B cell (primary cell): Measurements from ENCODE around the gene ZFP64. TPM values are rescaled to one million over a fixed set of nuclear protein-coding genes. Genes with fewer than 3 reads are reported as not detected.

Experiments used
- ATAC-seq: fragments of 200-7000 bp; cut with Tn5 transposase; one replicate; pipeline ENCODE4 v1.10.0; 2021; ENCODE audit warnings: low read depth, mild to moderate bottlenecking, moderate number of reproducible peaks, moderate library complexity
- CTCF ChIA-PET: fragments of 350-600 bp; sonication (Branson Sonifier 250); formaldehyde crosslinking; loops from one replicate; lab custom pipeline; 2021; ENCODE audit warnings: antibody characterized with exemption, inconsistent platforms; lab: Charles Lee
- POLR2A ChIA-PET: fragments of 350-600 bp; sonication (Branson Sonifier 250); formaldehyde crosslinking; loops from one replicate; lab custom pipeline; 2021; ENCODE audit warnings: antibody characterized with exemption; lab: Charles Lee
- DNase-seq: peaks from one replicate; pipeline ENCODE4 v3.0.0; 2013
- H2AFZ ChIP-seq: 2 replicates; pipeline ENCODE4 v1.6.1; 2012; ENCODE audit warnings: mild to moderate bottlenecking, low read depth, low read length; ENCODE audit not compliant: insufficient read depth, poor library complexity, severe bottlenecking
- H3K27ac ChIP-seq, 2 donors: 1 replicate in 1 of 2; 2 replicates in 1 of 2; pipeline ENCODE4 v1.5.1; 2012 to 2013; ENCODE audit warnings: low read length in 2 of 2, mild to moderate bottlenecking in 2 of 2, moderate library complexity in 1 of 2
- H3K27me3 ChIP-seq, 4 experiments: fragments of 200-600 bp in 1 of 4; sonication (generic) in 1 of 4; replicated peaks in 1 of 4; 1 replicate in 2 of 4; 2 replicates in 2 of 4; pipeline versions ENCODE4 v1.6.1 to v1.7.0; 2013 to 2016; ENCODE audit warnings: low read length in 3 of 4, mild to moderate bottlenecking in 2 of 4, mixed read lengths in 1 of 4, moderate library complexity in 1 of 4; ENCODE audit not compliant: insufficient read depth in 4 of 4, control insufficient read depth in 3 of 4; ENCODE audit errors: control extremely low read depth in 1 of 4
- H3K36me3 ChIP-seq, 2 experiments: replicated peaks in 1 of 2; 1 replicate in 1 of 2; 2 replicates in 1 of 2; pipeline versions ENCODE4 v1.6.1 to v1.7.1; 2013; ENCODE audit warnings: low read length in 1 of 2; ENCODE audit not compliant: insufficient read depth in 2 of 2, control insufficient read depth in 1 of 2; ENCODE audit errors: control extremely low read depth in 1 of 2, extremely low read depth in 1 of 2
- H3K4me1 ChIP-seq, 2 donors: fragments of 200-600 bp in 1 of 2; sonication (generic) in 1 of 2; 1 replicate in 1 of 2; 2 replicates in 1 of 2; pipeline versions ENCODE4 v1.5.1 to v1.6.1; 2013 to 2017; ENCODE audit warnings: low read length in 2 of 2; ENCODE audit not compliant: control insufficient read depth in 2 of 2, insufficient read depth in 2 of 2
- H3K4me2 ChIP-seq: replicated peaks from 2 replicates; pipeline ENCODE3; 2012; ENCODE audit warnings: mild to moderate bottlenecking, low read depth, low read length; ENCODE audit not compliant: poor library complexity, severe bottlenecking
- H3K4me3 ChIP-seq, 5 experiments: fragments of 200-600 bp in 1 of 5; sonication (generic) in 1 of 5; 1 replicate in 3 of 5; 2 replicates in 2 of 5; pipeline versions ENCODE4 v1.5.1 to v1.7.0; 2011 to 2016; ENCODE audit warnings: low read length in 4 of 5, mild to moderate bottlenecking in 4 of 5, low read depth in 2 of 5, control low read depth in 1 of 5, moderate library complexity in 1 of 5; ENCODE audit not compliant: insufficient read depth in 1 of 5; ENCODE audit errors: control extremely low read depth in 1 of 5, extremely low read depth in 1 of 5
- H3K79me2 ChIP-seq: fragments of 200-600 bp; sonication (generic); one replicate; pipeline ENCODE4 v1.6.0; 2016; ENCODE audit warnings: low read length; ENCODE audit not compliant: control insufficient read depth, insufficient read depth
- H3K9ac ChIP-seq: fragments of 200-600 bp; sonication (generic); 2 replicates; pipeline ENCODE4 v1.6.1; 2017; ENCODE audit warnings: mild to moderate bottlenecking, low read length, moderate library complexity
- H3K9me3 ChIP-seq, 3 donors: one replicate each; pipeline versions ENCODE4 v1.6.1 to v1.7.1; 2013; ENCODE audit warnings: low read length in 2 of 3; ENCODE audit not compliant: control insufficient read depth in 2 of 3, insufficient read depth in 1 of 3; ENCODE audit errors: control extremely low read depth in 1 of 3
- H4K20me1 ChIP-seq: 2 replicates; pipeline ENCODE4 v1.6.0; 2012; ENCODE audit warnings: mild to moderate bottlenecking, low read length; ENCODE audit not compliant: insufficient read depth, control insufficient read depth, poor library complexity, severe bottlenecking
- H3K27ac Mint-ChIP-seq: one replicate; pipeline ENCODE4 v1.8.0; 2021; ENCODE audit warnings: mixed read lengths
- H3K27me3 Mint-ChIP-seq: one replicate; pipeline ENCODE4 v1.8.0; 2021; ENCODE audit warnings: mixed read lengths
- H3K4me1 Mint-ChIP-seq: one replicate; pipeline ENCODE4 v1.8.0; 2021; ENCODE audit warnings: mixed read lengths
- H3K4me3 Mint-ChIP-seq: one replicate; pipeline ENCODE4 v1.8.0; 2021; ENCODE audit warnings: mixed read lengths
- H3K9me3 Mint-ChIP-seq: one replicate; pipeline ENCODE4 v1.8.0; 2022; ENCODE audit warnings: mixed read lengths; ENCODE audit not compliant: insufficient read depth
- CTCF ChIP-seq: fragments of 200-600 bp; IDR thresholded peaks from one replicate; pipeline ENCODE4 v1.8.0; 2022; ENCODE audit warnings: antibody characterized with exemption, mild to moderate bottlenecking
- EZH2 ChIP-seq: IDR thresholded peaks from 2 replicates; pipeline ENCODE4 v1.6.1; 2012; ENCODE audit warnings: borderline replicate concordance, low read depth, mild to moderate bottlenecking, moderate library complexity, low read length; ENCODE audit not compliant: insufficient read depth, poor library complexity, severe bottlenecking
- WGBS: methylation state at CpG from one replicate; pipeline ENCODE4 v1.1.5; 2013; ENCODE audit warnings: missing lambda C conversion rate; ENCODE audit not compliant: insufficient coverage; 5-methylcytosine and 5-hydroxymethylcytosine counted together
- intact Hi-C: fragments of 100-400 bp; cut with micrococcal nuclease; formaldehyde crosslinking; loops from one replicate; pipeline ENCODE4 v1.10.0; 2022
- polyA plus RNA-seq: library from polyadenylated mRNA; depleted of rRNA; stranded (reverse); fragments of >200 nt; gene quantifications from 2 replicates; pipeline ENCODE4 v1.2.3, GENCODE V29; 2012
- total RNA-seq, 2 donors: library from RNA; stranded (reverse); fragments of 120-200 nt in 1 of 2; gene quantifications; 1 replicate in 1 of 2; 2 replicates in 1 of 2; pipeline versions ENCODE4 v1.2.3 to v1.2.4, GENCODE V29; 2013 to 2022

ZFP64 gene
- total and polyA plus RNA-seq, 2 donors (not counting 1 experiment from before 2014, with no cell fraction given): 14.2 to 15.1 TPM

- peak overlapping the region; percentile 26 for H3K4me3 Mint-ChIP-seq
- peaks cover 4 to 12% of the 10 kb centered on the region in 2 experiments for H3K36me3 ChIP-seq
- no peak overlapping the region for H3K9ac ChIP-seq
These were observed 11.3 kb downstream of the ZFP64 start for GRCh38 chr20:52180180-52180840.

More at GRCh38 chr20:52180180-52180840, 11.3 kb downstream of the ZFP64 start:
- peak overlapping the region; percentile 9 for H3K4me2 ChIP-seq
- TF ChIP-seq CTCF: no peak
- TF ChIP-seq EZH2: no peak
- no peak for DNase-seq
- peaks cover 7% of the 10 kb centered on the region for H4K20me1 ChIP-seq
- no peaks in the 10 kb centered on the region for H3K27me3 ChIP-seq
- H2AFZ ChIP-seq: no peak overlapping the region
- Mint-ChIP-seq H3K27me3 (no peaks in the 10 kb centered on the region), H3K4me1 (peaks cover 23% of the 10 kb centered on the region), H3K9me3 (no peaks in the 10 kb centered on the region), H3K27ac (no peak overlapping the region)
- H3K4me1 ChIP-seq: peaks cover 13 to 17% of the 10 kb centered on the region in 2 donors
- intact Hi-C loops: no loop called here
- peak overlapping the region in 1 of 2 donors; percentile 11 for H3K27ac ChIP-seq
- no peaks in the 10 kb centered on the region for H3K9me3 ChIP-seq
- no peak for ATAC-seq
- H3K79me2 ChIP-seq: peaks cover 43% of the 10 kb centered on the region
- 96% methylated on average over 3 of the region's 5 CpGs for WGBS
- H3K4me3 ChIP-seq: no peak overlapping the region
- CTCF ChIA-PET: interaction anchor here (0.6 kb wide), 1 partner anchor 1229 kb away, joined by 3 read pairs; no protein-coding TSS in a partner anchor
- POLR2A ChIA-PET: interaction anchor here (0.7 kb wide), 1 partner anchor 15 kb away, joined by 3 read pairs; no protein-coding TSS in a partner anchor
